Ishikawa (cell line): ENCODE results near the gene IGFL1.

Experiments
- CEBPB ChIP-seq: IDR thresholded peaks from 2 replicates; pipeline ENCODE4 v1.6.1; 2012
- CREB1 ChIP-seq: IDR thresholded peaks from 2 replicates; pipeline ENCODE4 v1.6.1; 2012; ENCODE audit warnings: low read depth
- EGR1 ChIP-seq: IDR thresholded peaks from 2 replicates; pipeline ENCODE4 v1.6.1; 2012
- EP300 ChIP-seq: IDR thresholded peaks from 2 replicates; pipeline ENCODE4 v1.6.1; 2012; ENCODE audit warnings: borderline replicate concordance
- FOXM1 ChIP-seq: IDR thresholded peaks from 2 replicates; pipeline ENCODE4 v1.6.1; 2012; ENCODE audit warnings: low read depth, borderline replicate concordance
- MAX ChIP-seq: IDR thresholded peaks from 2 replicates; pipeline ENCODE4 v1.6.1; 2012
- NFIC ChIP-seq: IDR thresholded peaks from 2 replicates; pipeline ENCODE4 v1.6.1; 2012
- RAD21 ChIP-seq: IDR thresholded peaks from 2 replicates; pipeline ENCODE4 v1.6.1; 2012; ENCODE audit warnings: low read depth
- REST ChIP-seq: IDR thresholded peaks from 2 replicates; pipeline ENCODE4 v1.6.1; 2012; ENCODE audit warnings: low read depth, mild to moderate bottlenecking
- TAF1 ChIP-seq: IDR thresholded peaks from 2 replicates; pipeline ENCODE4 v1.6.1; 2012; ENCODE audit warnings: low read depth, mild to moderate bottlenecking
- TCF12 ChIP-seq: IDR thresholded peaks from 2 replicates; pipeline ENCODE4 v1.6.1; 2012; ENCODE audit warnings: low read depth
- TEAD4 ChIP-seq: IDR thresholded peaks from 2 replicates; pipeline ENCODE4 v1.6.1; 2012
- USF1 ChIP-seq: IDR thresholded peaks from 2 replicates; pipeline ENCODE4 v1.6.1; 2012
- YY1 ChIP-seq: IDR thresholded peaks from 2 replicates; pipeline ENCODE4 v1.6.1; 2012; ENCODE audit warnings: low read depth
- ZBTB7A ChIP-seq: IDR thresholded peaks from 2 replicates; pipeline ENCODE4 v1.6.1; 2012; ENCODE audit warnings: low read depth

Gene IGFL1

GRCh38 chr19:46225558-46226004, 4.0 kb upstream of the IGFL1 start:
- no peak for TF ChIP-seq TAF1
- TF ChIP-seq TEAD4 = no peak
- peak; percentile 90 for TF ChIP-seq REST
- TF ChIP-seq CEBPB = 0 out of 2 replicates have a peak, but pooled peaks have one; percentile 10
- no peak for TF ChIP-seq ZBTB7A
- no peak for TF ChIP-seq YY1
- no peak for TF ChIP-seq EP300
- TF ChIP-seq TCF12 = no peak
- TF ChIP-seq FOXM1 = no peak
- TF ChIP-seq NFIC = peak; percentile 44; the same call in 1 of the 2 replicates

- no peak for TF ChIP-seq FOXM1
- no peak for TF ChIP-seq EGR1
- TF ChIP-seq CEBPB = no peak
- TF ChIP-seq NFIC = no peak
- TF ChIP-seq MAX = no peak
- no peak for TF ChIP-seq RAD21
- no peak for TF ChIP-seq EP300
- no peak for TF ChIP-seq USF1
- TF ChIP-seq ZBTB7A = no peak
- TF ChIP-seq TAF1 = no peak
- no peak for TF ChIP-seq REST
- TF ChIP-seq YY1 = no peak
- no peak for TF ChIP-seq TEAD4
- no peak for TF ChIP-seq TCF12
Observed at GRCh38 chr19:46226438-46226973, 3.0 kb upstream of the IGFL1 start.

GRCh38 chr19:46232029-46232428, 2.5 kb downstream of the IGFL1 start:
- TF ChIP-seq USF1 = no peak
- peak; percentile 48; the same call in 1 of the 2 replicates for TF ChIP-seq EP300
- TF ChIP-seq NFIC = peak; percentile 66
- TF ChIP-seq FOXM1 = peak; percentile 28; the same call in 1 of the 2 replicates
- 0 out of 2 replicates have a peak, but pooled peaks have one; percentile 33 for TF ChIP-seq TCF12
- TF ChIP-seq TEAD4 = peak; percentile 42
- TF ChIP-seq RAD21 = no peak

GRCh38 chr19:46232468-46232867, 2.9 kb downstream of the IGFL1 start:
- TF ChIP-seq YY1 = no peak
- TF ChIP-seq CREB1 = no peak
- TF ChIP-seq EGR1 = no peak
- no peak for TF ChIP-seq FOXM1
- no peak for TF ChIP-seq TAF1
- no peak for TF ChIP-seq USF1
- TF ChIP-seq ZBTB7A = no peak
- TF ChIP-seq CEBPB = no peak
- no peak for TF ChIP-seq NFIC
- TF ChIP-seq EP300 = no peak
- no peak for TF ChIP-seq RAD21
- no peak for TF ChIP-seq MAX
- TF ChIP-seq TEAD4 = no peak
- no peak for TF ChIP-seq REST
- TF ChIP-seq TCF12 = no peak
